Body of pancreas (tissue), 4 donors: ENCODE results near the gene ZNF541. TPM values are rescaled to one million over a fixed set of nuclear protein-coding genes. Genes with fewer than 3 reads are reported as not detected.
A peak's percentile ranks its signal among the peaks of the same experiment; 100 is the strongest.

Experiments used
- ATAC-seq: fragments of 150-250 bp; one replicate; pipeline ENCODE4 v1.9.1; 2016
- DNase-seq, 4 donors: peaks; one replicate each; pipeline ENCODE4 v3.0.0-alpha.2; 2019
- H3K27ac ChIP-seq, 4 donors: fragments of 200-600 bp; sonication (generic); 1 replicate in 3 of 4; 2 replicates in 1 of 4; pipeline versions ENCODE4 v1.5.1 to v1.6.1; 2016 to 2019; ENCODE audit warnings: mild to moderate bottlenecking in 1 of 4, mixed read lengths in 1 of 4, moderate library complexity in 1 of 4
- H3K27me3 ChIP-seq, 2 donors: fragments of 200-600 bp; sonication (generic); one replicate each; pipeline ENCODE4 v1.6.0; 2016; ENCODE audit warnings: mild to moderate bottlenecking in 1 of 2
- H3K36me3 ChIP-seq, 2 donors: fragments of 200-600 bp; sonication (generic); replicated peaks in 1 of 2; 2 replicates each; pipeline ENCODE4 v1.5.1; 2016; ENCODE audit warnings: low read depth in 2 of 2; ENCODE audit not compliant: insufficient read depth in 1 of 2
- H3K4me1 ChIP-seq: fragments of 200-600 bp; sonication (generic); one replicate; pipeline ENCODE4 v1.6.0; 2016
- H3K4me3 ChIP-seq, 2 donors: fragments of 200-600 bp; sonication (generic); 1 replicate in 1 of 2; 2 replicates in 1 of 2; pipeline ENCODE4 v1.5.1; 2016 to 2019
- H3K9me3 ChIP-seq, 3 donors: fragments of 200-600 bp; sonication (generic); 1 replicate in 2 of 3; 2 replicates in 1 of 3; pipeline ENCODE4 v1.5.1; 2016
- CTCF ChIP-seq, 7 experiments: fragments of 450-650 bp in 4 of 7; fragments of 200-600 bp in 3 of 7; sonication (generic) in 3 of 7; IDR thresholded peaks; one replicate each; pipeline ENCODE4 v1.5.1; 2016 to 2019; ENCODE audit warnings: antibody characterized with exemption in 7 of 7
- POLR2A ChIP-seq, 3 donors: fragments of 450-650 bp; IDR thresholded peaks; one replicate each; pipeline ENCODE4 v1.6.1; 2016; ENCODE audit warnings: antibody characterized with exemption in 3 of 3, mild to moderate bottlenecking in 2 of 3
- WGBS, 2 donors: methylation state at CpG; one replicate each; pipeline ENCODE4 v1.1.5; 2017; 5-methylcytosine and 5-hydroxymethylcytosine counted together
- intact Hi-C: fragments of 100-400 bp; cut with DNase I; formaldehyde crosslinking; loops from one replicate; pipeline ENCODE4 v1.15.1; 2023
- total RNA-seq, 2 donors: library from RNA; depleted of rRNA; stranded (reverse); fragments of >200 nt; gene quantifications; one replicate each; pipeline ENCODE4 v1.1.0, GENCODE V29; 2016

The ZNF541 gene
- total RNA-seq, 2 donors from 2014 or later = under 0.01 TPM; not detected in 1

GRCh38 chr19:47610902-47611301 lies 38.0 kb upstream of the ZNF541 start:
- no peaks in the 10 kb centered on the region for H3K27me3 ChIP-seq
- H3K4me3 ChIP-seq = no peak overlapping the region
- WGBS, 2 donors = 39 to 47% methylated on average over 6 to 7 of the region's 7 CpGs
- ATAC-seq = no peak
- intact Hi-C loops = loop anchor here (5.0 kb wide), 1 partner anchor 41 kb away; no protein-coding TSS in a partner anchor
- no peaks in the 10 kb centered on the region for H3K36me3 ChIP-seq
- H3K27ac ChIP-seq = peak overlapping the region in 2 of 4 donors; percentile 88 to 94
- H3K9me3 ChIP-seq = no peaks in the 10 kb centered on the region
- DNase-seq = peak in 2 of 4 donors; percentile 23 to 42
- TF ChIP-seq CTCF (IDR thresholded peaks at IDR 0.05) = no peak
- TF ChIP-seq POLR2A (IDR thresholded peaks at IDR 0.05) = no peak
- H3K4me1 ChIP-seq = peaks cover 34% of the 10 kb centered on the region

- intact Hi-C loops = loop anchor here (5.0 kb wide), 1 partner anchor 42 kb away; no protein-coding TSS in a partner anchor
- H3K9me3 ChIP-seq = no peaks in the 10 kb centered on the region
- peaks cover 34% of the 10 kb centered on the region for H3K4me1 ChIP-seq
- H3K27ac ChIP-seq = peak overlapping the region; percentile 40 to 94 (median 80)
- ATAC-seq (no peak), DNase-seq (peak; percentile 38 to 50 (median 40))
- WGBS, 2 donors = 0% methylated on average over 2 to 46 of the region's 50 CpGs
- H3K27me3 ChIP-seq = no peaks in the 10 kb centered on the region
- no peaks in the 10 kb centered on the region for H3K36me3 ChIP-seq
- TF ChIP-seq CTCF (IDR thresholded peaks at IDR 0.05) (peak in 1 of 7 experiments; percentile 8), POLR2A (IDR thresholded peaks at IDR 0.05) (peak in 1 of 3 donors; percentile 49)
- H3K4me3 ChIP-seq = peak overlapping the region; percentile 57 to 90
Measured at GRCh38 chr19:47609906-47610894, 37.3 kb upstream of the ZNF541 start.

DNA sequence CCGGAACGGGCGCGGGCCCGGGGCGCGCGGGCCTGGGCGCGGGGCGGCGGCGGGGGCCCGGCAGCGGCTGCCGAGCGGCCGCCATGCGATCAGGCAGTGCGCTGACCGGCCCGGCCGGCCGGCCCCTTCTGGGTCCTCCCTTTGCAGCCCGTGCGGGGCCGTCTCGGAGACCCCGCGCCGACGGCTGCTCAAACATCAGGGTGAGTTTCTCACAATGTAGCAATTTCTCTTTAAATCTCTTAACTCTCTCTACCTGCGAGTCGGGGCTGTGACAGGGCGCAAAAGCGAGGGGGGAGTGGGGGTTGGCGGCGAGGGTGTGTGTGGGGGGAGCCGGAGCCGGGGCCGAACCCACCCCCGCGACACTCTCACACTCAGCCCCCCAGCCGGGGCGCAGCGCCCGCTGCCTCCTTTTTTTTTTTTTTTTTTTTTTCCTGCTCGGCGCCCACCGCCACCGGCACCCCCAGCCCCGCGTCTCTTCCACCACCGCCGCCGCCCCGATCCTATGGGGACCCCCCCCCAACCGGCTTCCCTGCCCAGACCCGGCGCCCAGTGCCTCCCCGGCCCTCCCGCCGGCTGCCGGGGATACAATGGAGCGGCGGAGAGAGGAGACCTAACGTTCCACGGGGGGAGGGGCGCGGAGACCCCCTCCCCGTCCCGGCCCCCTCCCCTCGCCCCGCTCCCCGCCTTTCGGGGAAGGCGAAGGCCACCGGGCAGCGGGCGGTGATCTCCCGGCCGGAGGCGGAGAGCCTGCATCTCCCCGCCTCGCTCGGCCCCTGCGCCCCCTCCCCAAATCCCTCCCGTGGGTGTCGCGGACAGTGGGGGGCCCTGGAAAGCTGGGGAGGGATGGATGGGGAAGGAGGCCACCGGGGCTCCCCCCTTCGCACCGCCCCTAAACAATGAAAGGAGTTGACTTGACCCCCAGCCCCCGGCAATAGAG lies 36.3 kb upstream of the ZNF541 start, which contains the start of gene BICRA:
BICRA (plus strand) TSS at position 166 of the 937 bp plus-strand sequence. CDS start 64,441 bp downstream, outside the sequence.
- Histone ChIP-seq H3K9me3 (no peaks in the 10 kb centered on the region), H3K36me3 (no peaks in the 10 kb centered on the region), H3K27me3 (no peaks in the 10 kb centered on the region), H3K27ac (peak within 1 kb of the TSS; percentile 83 to 94 (median 88)), H3K4me3 (peak within 1 kb of the TSS; percentile 90 to 91), H3K4me1 (peaks cover 34% of the 10 kb centered on the region)
- intact Hi-C loops = no loop called here
- ATAC-seq (peak; percentile 90), DNase-seq (peak; percentile 87 to 89 (median 88))
- 1% methylated on average over 22 to 56 of the region's 94 CpGs for whole genome bisulfite sequencing, 2 donors
- TF ChIP-seq CTCF (IDR thresholded peaks at IDR 0.05) (no peak), POLR2A (IDR thresholded peaks at IDR 0.05) (peak in 1 of 3 donors; percentile 31)

GRCh38 chr19:47608074-47608918 lies 35.3 kb upstream of the ZNF541 start:
- peaks cover 34% of the 10 kb centered on the region for H3K4me1 ChIP-seq
- WGBS, 2 donors = 0 to 1% methylated on average over 17 to 91 of the region's 94 CpGs
- intact Hi-C loops = no loop called here
- TF ChIP-seq POLR2A (IDR thresholded peaks at IDR 0.05) (peak; percentile 37 to 69 (median 57)), CTCF (IDR thresholded peaks at IDR 0.05) (peak in 4 of 7 experiments; percentile 13 to 39 (median 28))
- peak; percentile 95 for ATAC-seq
- no peaks in the 10 kb centered on the region for H3K27me3 ChIP-seq
- peak overlapping the region; percentile 83 to 94 (median 88) for H3K27ac ChIP-seq
- no peaks in the 10 kb centered on the region for H3K36me3 ChIP-seq
- DNase-seq = peak; percentile 94 to 97 (median 96)
- peak overlapping the region; percentile 87 to 91 for H3K4me3 ChIP-seq
- no peaks in the 10 kb centered on the region for H3K9me3 ChIP-seq
